ENCODE data around the gene RPS6KB2.
A peak's percentile ranks its signal among the peaks of the same experiment; 100 is the strongest.

The RPS6KB2 gene

GRCh38 chr11:67391304-67392182 is 36.8 kb upstream of the RPS6KB2 start, which contains the start of gene RAD9A:
Gene RAD9A, plus strand, starts transcription at chr11:67391986. Its CDS starts 59 bp downstream, at chr11:67392045.
- no peaks in the 10 kb centered on the region for H3K36me3 ChIP-seq (ENCODE audit: control insufficient read depth, insufficient read depth, low read length)
- no peaks in the 10 kb centered on the region for H3K9me3 ChIP-seq (ENCODE audit: control insufficient read depth, low read length)
- H3K9ac ChIP-seq (ENCODE audit: low read length): peak within 1 kb of the TSS; percentile 89
- no peaks in the 10 kb centered on the region for H3K27me3 ChIP-seq (ENCODE audit: control insufficient read depth, insufficient read depth, low read length)
- H3K4me1 ChIP-seq (ENCODE audit: control insufficient read depth, insufficient read depth, low read length): peaks cover 11% of the 10 kb centered on the region
- H3K4me3 ChIP-seq (ENCODE audit: low read length): peak within 1 kb of the TSS; percentile 82

- Histone ChIP-seq H3K9ac (ENCODE audit: low read length) (peak overlapping the region; percentile 89), H3K4me3 (ENCODE audit: low read length) (peak overlapping the region; percentile 82), H3K9me3 (ENCODE audit: control insufficient read depth, low read length) (no peaks in the 10 kb centered on the region), H3K4me1 (ENCODE audit: control insufficient read depth, insufficient read depth, low read length) (peaks cover 11% of the 10 kb centered on the region), H3K36me3 (ENCODE audit: control insufficient read depth, insufficient read depth, low read length) (no peaks in the 10 kb centered on the region), H3K27me3 (ENCODE audit: control insufficient read depth, insufficient read depth, low read length) (no peaks in the 10 kb centered on the region)
Measured at GRCh38 chr11:67392183-67392715, 36.0 kb upstream of the RPS6KB2 start.

- no peak overlapping the region for H3K9ac ChIP-seq (ENCODE audit: low read length)
- no peaks in the 10 kb centered on the region for H3K9me3 ChIP-seq (ENCODE audit: control insufficient read depth, low read length)
- H3K4me3 ChIP-seq (ENCODE audit: low read length): no peak overlapping the region
- H3K4me1 ChIP-seq (ENCODE audit: control insufficient read depth, insufficient read depth, low read length): peaks cover 11% of the 10 kb centered on the region
- peaks cover 11% of the 10 kb centered on the region for H3K36me3 ChIP-seq (ENCODE audit: control insufficient read depth, insufficient read depth, low read length)
- no peaks in the 10 kb centered on the region for H3K27me3 ChIP-seq (ENCODE audit: control insufficient read depth, insufficient read depth, low read length)
Measured at GRCh38 chr11:67393437-67393836, 34.9 kb upstream of the RPS6KB2 start.

GRCh38 chr11:67393990-67394389 is 34.3 kb upstream of the RPS6KB2 start:
- H3K9ac ChIP-seq (ENCODE audit: low read length): no peak overlapping the region
- no peak overlapping the region for H3K4me3 ChIP-seq (ENCODE audit: low read length)
- H3K36me3 ChIP-seq (ENCODE audit: control insufficient read depth, insufficient read depth, low read length): peaks cover 11% of the 10 kb centered on the region
- H3K4me1 ChIP-seq (ENCODE audit: control insufficient read depth, insufficient read depth, low read length): peaks cover 11% of the 10 kb centered on the region
- no peaks in the 10 kb centered on the region for H3K9me3 ChIP-seq (ENCODE audit: control insufficient read depth, low read length)
- H3K27me3 ChIP-seq (ENCODE audit: control insufficient read depth, insufficient read depth, low read length): no peaks in the 10 kb centered on the region

GRCh38 chr11:67395555-67396258 is 32.6 kb upstream of the RPS6KB2 start:
- Histone ChIP-seq H3K9me3 (ENCODE audit: control insufficient read depth, low read length) (no peaks in the 10 kb centered on the region), H3K36me3 (ENCODE audit: control insufficient read depth, insufficient read depth, low read length) (peaks cover 11% of the 10 kb centered on the region), H3K4me1 (ENCODE audit: control insufficient read depth, insufficient read depth, low read length) (peaks cover 18% of the 10 kb centered on the region), H3K9ac (ENCODE audit: low read length) (no peak overlapping the region), H3K27me3 (ENCODE audit: control insufficient read depth, insufficient read depth, low read length) (no peaks in the 10 kb centered on the region), H3K4me3 (ENCODE audit: low read length) (no peak overlapping the region)

GRCh38 chr11:67396259-67396581 is 32.1 kb upstream of the RPS6KB2 start:
- no peaks in the 10 kb centered on the region for H3K27me3 ChIP-seq (ENCODE audit: control insufficient read depth, insufficient read depth, low read length)
- no peak overlapping the region for H3K9ac ChIP-seq (ENCODE audit: low read length)
- H3K4me1 ChIP-seq (ENCODE audit: control insufficient read depth, insufficient read depth, low read length): peaks cover 19% of the 10 kb centered on the region
- no peak overlapping the region for H3K4me3 ChIP-seq (ENCODE audit: low read length)
- H3K36me3 ChIP-seq (ENCODE audit: control insufficient read depth, insufficient read depth, low read length): peaks cover 11% of the 10 kb centered on the region
- no peaks in the 10 kb centered on the region for H3K9me3 ChIP-seq (ENCODE audit: control insufficient read depth, low read length)

GRCh38 chr11:67396587-67397389 is 31.5 kb upstream of the RPS6KB2 start:
- Histone ChIP-seq H3K36me3 (ENCODE audit: control insufficient read depth, insufficient read depth, low read length) (peaks cover 11% of the 10 kb centered on the region), H3K9ac (ENCODE audit: low read length) (no peak overlapping the region), H3K27me3 (ENCODE audit: control insufficient read depth, insufficient read depth, low read length) (no peaks in the 10 kb centered on the region), H3K4me1 (ENCODE audit: control insufficient read depth, insufficient read depth, low read length) (peaks cover 16% of the 10 kb centered on the region), H3K9me3 (ENCODE audit: control insufficient read depth, low read length) (no peaks in the 10 kb centered on the region), H3K4me3 (ENCODE audit: low read length) (no peak overlapping the region)

- Histone ChIP-seq H3K9me3 (ENCODE audit: control insufficient read depth, low read length) (no peaks in the 10 kb centered on the region), H3K9ac (ENCODE audit: low read length) (no peak overlapping the region), H3K4me1 (ENCODE audit: control insufficient read depth, insufficient read depth, low read length) (peaks cover 19% of the 10 kb centered on the region), H3K36me3 (ENCODE audit: control insufficient read depth, insufficient read depth, low read length) (peaks cover 11% of the 10 kb centered on the region), H3K4me3 (ENCODE audit: low read length) (no peak overlapping the region), H3K27me3 (ENCODE audit: control insufficient read depth, insufficient read depth, low read length) (no peaks in the 10 kb centered on the region)
Measured at GRCh38 chr11:67397536-67397935, 30.8 kb upstream of the RPS6KB2 start.

- Histone ChIP-seq H3K9ac (ENCODE audit: low read length) (no peak overlapping the region), H3K9me3 (ENCODE audit: control insufficient read depth, low read length) (no peaks in the 10 kb centered on the region), H3K4me3 (ENCODE audit: low read length) (no peak overlapping the region), H3K36me3 (ENCODE audit: control insufficient read depth, insufficient read depth, low read length) (peaks cover 11% of the 10 kb centered on the region), H3K4me1 (ENCODE audit: control insufficient read depth, insufficient read depth, low read length) (peaks cover 16% of the 10 kb centered on the region), H3K27me3 (ENCODE audit: control insufficient read depth, insufficient read depth, low read length) (no peaks in the 10 kb centered on the region)
Measured at GRCh38 chr11:67397986-67398660, 30.2 kb upstream of the RPS6KB2 start.

GRCh38 chr11:67398661-67399563 is 29.4 kb upstream of the RPS6KB2 start:
- H3K4me1 ChIP-seq (ENCODE audit: control insufficient read depth, insufficient read depth, low read length): peaks cover 16% of the 10 kb centered on the region
- H3K9me3 ChIP-seq (ENCODE audit: control insufficient read depth, low read length): no peaks in the 10 kb centered on the region
- no peaks in the 10 kb centered on the region for H3K27me3 ChIP-seq (ENCODE audit: control insufficient read depth, insufficient read depth, low read length)
- peak overlapping the region; percentile 22 for H3K9ac ChIP-seq (ENCODE audit: low read length)
- no peak overlapping the region for H3K4me3 ChIP-seq (ENCODE audit: low read length)
- peaks cover 11% of the 10 kb centered on the region for H3K36me3 ChIP-seq (ENCODE audit: control insufficient read depth, insufficient read depth, low read length)
